RWPE1 (cell line): ENCODE results near the gene RNF144B.
"Not testable (repeated sequence)": the region's sequence is repeated elsewhere in the genome, so short reads cannot be mapped to it uniquely, and the experiment has no call there.

Experiments
- CTCF ChIA-PET: fragments of 350-600 bp; sonication (Branson Sonifier 250); formaldehyde crosslinking; extraction: SDS; loops from one replicate; lab custom pipeline; 2021; lab: Yijun Ruan, JAX
- POLR2A ChIA-PET: fragments of 400-600 bp; formaldehyde crosslinking; extraction: SDS; loops from one replicate; lab custom pipeline; 2020; ENCODE audit warnings: antibody characterized with exemption; ENCODE audit not compliant: low non-redundant PET; lab: Yijun Ruan, JAX
- DNase-seq: peaks from one replicate; pipeline ENCODE4 v3.0.0; 2012; ENCODE audit warnings: low spot score
- H3K27ac ChIP-seq: fragments of 450-650 bp; 2 replicates; pipeline ENCODE4 v1.5.1; 2017
- TF ChIP-seq, protein P1 (sequence below): fragments of 450-650 bp; conservative IDR thresholded peaks from 2 replicates; pipeline ENCODE4 v1.5.1; 2017; ENCODE audit warnings: low read depth, mild to moderate bottlenecking

The RNF144B gene

GRCh38 chr6:18400831-18401446 lies 13.8 kb downstream of the RNF144B start:
- no peak overlapping the region for H3K27ac ChIP-seq
- CTCF ChIA-PET, result no interaction called here

DNA sequence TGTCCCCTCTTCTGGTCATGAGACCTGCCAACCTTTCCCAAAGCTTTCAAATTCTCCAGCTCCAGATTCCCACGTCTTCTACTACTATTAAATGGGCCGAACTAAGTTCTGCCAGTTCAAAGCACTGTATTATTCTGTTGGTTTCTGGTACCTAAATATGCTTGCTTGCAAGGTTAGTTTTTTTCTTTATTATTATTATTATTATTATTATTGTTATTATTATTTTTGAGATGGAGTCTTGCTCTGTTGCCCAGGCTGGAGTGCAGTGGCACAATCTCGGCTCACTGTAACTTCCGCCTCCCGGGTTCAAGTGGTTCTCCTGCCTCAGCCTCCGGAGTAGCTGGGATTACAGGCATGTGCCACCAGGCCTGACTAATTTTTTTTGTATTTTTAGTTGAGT lies 17.8 kb downstream of the RNF144B start:
- DNase-seq, POLR2A ChIA-PET: not testable (repeated sequence)
- H3K27ac ChIP-seq, result peak overlapping the region; percentile 57
- CTCF ChIA-PET, result interaction anchor here (0.6 kb wide), 1 partner anchor 1679 kb away, joined by 3 read pairs; no protein-coding TSS in a partner anchor

More at GRCh38 chr6:18400831-18401446, 13.8 kb downstream of the RNF144B start:
- POLR2A ChIA-PET, result no interaction called here
- TF ChIP-seq, protein P1, sequence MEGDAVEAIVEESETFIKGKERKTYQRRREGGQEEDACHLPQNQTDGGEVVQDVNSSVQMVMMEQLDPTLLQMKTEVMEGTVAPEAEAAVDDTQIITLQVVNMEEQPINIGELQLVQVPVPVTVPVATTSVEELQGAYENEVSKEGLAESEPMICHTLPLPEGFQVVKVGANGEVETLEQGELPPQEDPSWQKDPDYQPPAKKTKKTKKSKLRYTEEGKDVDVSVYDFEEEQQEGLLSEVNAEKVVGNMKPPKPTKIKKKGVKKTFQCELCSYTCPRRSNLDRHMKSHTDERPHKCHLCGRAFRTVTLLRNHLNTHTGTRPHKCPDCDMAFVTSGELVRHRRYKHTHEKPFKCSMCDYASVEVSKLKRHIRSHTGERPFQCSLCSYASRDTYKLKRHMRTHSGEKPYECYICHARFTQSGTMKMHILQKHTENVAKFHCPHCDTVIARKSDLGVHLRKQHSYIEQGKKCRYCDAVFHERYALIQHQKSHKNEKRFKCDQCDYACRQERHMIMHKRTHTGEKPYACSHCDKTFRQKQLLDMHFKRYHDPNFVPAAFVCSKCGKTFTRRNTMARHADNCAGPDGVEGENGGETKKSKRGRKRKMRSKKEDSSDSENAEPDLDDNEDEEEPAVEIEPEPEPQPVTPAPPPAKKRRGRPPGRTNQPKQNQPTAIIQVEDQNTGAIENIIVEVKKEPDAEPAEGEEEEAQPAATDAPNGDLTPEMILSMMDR, result no peak
- no peak for DNase-seq

- POLR2A ChIA-PET, result no interaction called here
- CTCF ChIA-PET, result interaction anchor here (0.6 kb wide), 1 partner anchor 1680 kb away, joined by 3 read pairs; no protein-coding TSS in a partner anchor
- peak; percentile 67 for DNase-seq
- TF ChIP-seq, protein P1, result no peak
- peak overlapping the region; percentile 57 for H3K27ac ChIP-seq
These were observed 18.5 kb downstream of the RNF144B start for GRCh38 chr6:18405477-18406293.

DNA sequence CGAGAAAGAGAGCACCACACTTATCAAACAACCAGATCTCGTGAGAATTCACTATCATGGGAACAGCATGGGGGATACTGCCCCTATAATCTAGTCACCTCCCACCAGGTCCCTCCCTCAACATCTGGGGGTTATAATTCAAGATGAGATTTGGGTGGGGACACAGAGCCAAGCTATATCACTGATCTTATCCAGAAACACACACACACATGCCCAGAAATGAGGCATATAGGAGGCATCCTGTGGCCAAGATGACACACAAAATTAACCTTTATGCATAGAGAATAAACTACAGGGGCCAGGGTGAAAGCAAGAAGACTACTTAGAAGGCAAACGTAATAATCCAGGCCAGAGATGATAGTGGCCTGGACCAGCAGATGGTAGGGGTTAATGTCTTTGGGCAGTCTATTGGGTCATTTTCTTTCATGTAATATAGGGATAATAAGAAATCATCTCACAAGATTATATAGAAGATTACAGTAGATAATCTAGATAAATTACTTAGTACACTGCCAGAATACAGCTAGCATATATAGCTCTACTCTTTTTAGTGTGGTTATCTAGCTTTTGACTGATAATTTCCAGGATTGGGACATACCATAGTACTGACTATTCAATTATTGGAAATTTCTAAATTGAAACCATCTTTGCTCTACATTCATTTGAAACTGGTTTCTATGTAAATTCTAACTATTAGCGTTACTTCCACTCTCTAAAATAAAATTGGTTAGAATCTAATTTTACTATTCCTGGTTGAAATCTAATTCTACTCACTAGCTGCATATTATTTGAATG lies 20.0 kb downstream of the RNF144B start:
- ChIA-PET CTCF (no interaction called here), POLR2A (no interaction called here)
- TF ChIP-seq, protein P1, result no peak

GRCh38 chr6:18409602-18410001 lies 22.5 kb downstream of the RNF144B start:
- H3K27ac ChIP-seq, CTCF ChIA-PET, POLR2A ChIA-PET, DNase-seq: not testable (repeated sequence)

More for the DNA sequence above, 20.0 kb downstream of the RNF144B start:
- no peak overlapping the region for H3K27ac ChIP-seq
- no peak for DNase-seq

- POLR2A ChIA-PET, result no interaction called here
- CTCF ChIA-PET, result interaction anchor here (0.8 kb wide), 1 partner anchor 30 kb away, joined by 3 read pairs; no protein-coding TSS in a partner anchor
- peak overlapping the region; percentile 58 for H3K27ac ChIP-seq
- peak; percentile 38 for DNase-seq
- TF ChIP-seq, protein P1, result no peak
These were observed 23.3 kb downstream of the RNF144B start for GRCh38 chr6:18410412-18410811.

- ChIA-PET CTCF (interaction anchor here (0.5 kb wide), 1 partner anchor 101 kb away, joined by 3 read pairs; no protein-coding TSS in a partner anchor), POLR2A (no interaction called here)
- TF ChIP-seq, protein P1, result no peak
- no peak overlapping the region for H3K27ac ChIP-seq
- DNase-seq, result no peak
These were observed 24.9 kb downstream of the RNF144B start for GRCh38 chr6:18412068-18412467.
